Activated CD4-positive, alpha-beta T cell treated with anti-CD3 and anti-CD28 coated beads, Interleukin-2, Interleukin-6, amounts not matched to agents 100 ng/mL and 50 ng/mL, durations not matched to agents 16 hours and 8 hours (primary cell): ENCODE measurements around the gene PAX2.

Experiments used
- DNase-seq: peaks from one replicate; pipeline ENCODE4 v3.0.0-alpha.2; 2020

Gene PAX2

GRCh38 chr10:100760726-100761125, 15.3 kb downstream of the PAX2 start:
- DNase-seq: no peak

GRCh38 chr10:100761191-100761590, 15.8 kb downstream of the PAX2 start:
- no peak for DNase-seq

DNA sequence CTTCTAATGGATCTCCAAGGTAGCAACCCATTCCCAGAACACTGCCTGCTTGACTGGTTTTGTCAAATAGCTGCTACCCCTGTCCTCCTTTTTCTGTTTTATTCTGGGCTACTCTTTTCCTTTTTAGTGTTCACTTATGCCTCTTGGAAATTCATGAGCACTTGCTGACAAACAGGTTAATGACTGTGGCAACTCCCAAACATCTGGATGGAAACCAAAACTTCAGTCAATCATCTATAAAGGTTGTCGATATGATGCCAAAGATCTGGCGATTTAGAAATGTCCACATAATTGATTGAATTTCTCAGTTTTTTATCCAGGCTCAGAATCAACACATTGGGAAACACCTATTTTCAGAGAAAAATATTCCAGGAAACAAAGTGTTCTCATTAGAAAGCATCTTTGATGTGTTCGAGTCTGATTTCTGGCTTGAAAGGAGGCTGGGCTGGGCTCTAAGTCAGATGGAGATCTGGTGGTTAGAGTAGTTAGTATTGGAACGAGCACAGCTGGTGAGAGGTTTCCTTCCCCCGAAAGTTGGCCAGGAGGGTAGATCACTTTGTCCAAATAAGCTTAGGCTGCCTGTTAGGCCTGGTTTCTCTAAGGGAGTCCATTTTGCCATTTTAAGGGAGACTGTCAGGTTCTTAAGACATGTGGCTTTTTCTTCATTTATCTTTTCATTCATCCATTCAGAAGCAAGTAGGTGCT, 17.8 kb downstream of the PAX2 start:
- DNase-seq: no peak

DNA sequence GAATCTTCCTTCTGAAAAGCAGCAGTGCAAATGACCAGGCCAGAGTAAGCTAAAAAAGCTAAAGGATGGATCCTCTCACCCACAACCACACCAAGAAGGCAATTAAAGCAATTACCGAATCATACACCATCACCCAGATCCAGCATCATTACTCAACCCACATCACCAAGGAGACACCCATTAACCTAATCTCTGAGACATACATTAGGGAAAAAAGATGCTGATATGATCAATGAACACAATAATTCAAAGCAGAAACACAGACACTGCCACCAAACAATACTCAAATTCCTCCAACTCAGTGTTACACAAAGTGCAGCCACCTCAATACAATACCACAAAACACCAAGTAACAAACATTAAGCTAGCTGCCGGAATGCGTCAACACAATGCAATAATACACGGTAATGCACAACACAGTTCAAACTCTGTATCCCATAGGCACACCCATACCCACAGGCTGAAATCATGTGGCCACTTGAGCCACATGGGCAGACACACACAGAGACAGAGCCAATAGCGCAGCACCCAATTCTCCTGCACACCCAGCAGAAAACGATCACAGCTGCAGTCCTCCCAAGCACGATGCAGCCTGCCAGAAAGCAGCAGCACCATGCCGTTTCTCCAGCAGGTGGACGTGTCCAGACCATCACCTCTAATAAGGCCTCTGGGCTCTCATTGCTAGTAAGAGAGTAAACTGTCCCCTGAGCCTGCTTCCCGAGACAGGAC, 21.5 kb downstream of the PAX2 start:
- DNase-seq: no peak

DNA sequence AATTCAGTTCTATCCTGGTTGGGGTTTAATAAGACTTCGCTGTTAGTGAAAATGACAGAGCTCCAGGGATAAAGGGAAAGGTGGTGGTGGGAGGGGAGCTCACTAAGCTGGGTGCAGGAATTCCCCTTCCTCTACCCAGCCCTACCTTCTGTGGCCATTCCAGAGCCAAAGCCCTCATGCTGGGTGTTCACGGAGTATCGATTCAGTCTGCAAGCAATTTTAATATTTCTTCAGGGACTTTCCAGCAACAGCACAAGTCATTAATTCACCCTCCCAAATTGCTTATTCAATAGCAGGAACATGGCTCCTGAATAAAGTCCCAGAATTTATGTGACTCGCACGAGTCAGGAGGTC, 22.0 kb downstream of the PAX2 start:
- DNase-seq: no peak

DNA sequence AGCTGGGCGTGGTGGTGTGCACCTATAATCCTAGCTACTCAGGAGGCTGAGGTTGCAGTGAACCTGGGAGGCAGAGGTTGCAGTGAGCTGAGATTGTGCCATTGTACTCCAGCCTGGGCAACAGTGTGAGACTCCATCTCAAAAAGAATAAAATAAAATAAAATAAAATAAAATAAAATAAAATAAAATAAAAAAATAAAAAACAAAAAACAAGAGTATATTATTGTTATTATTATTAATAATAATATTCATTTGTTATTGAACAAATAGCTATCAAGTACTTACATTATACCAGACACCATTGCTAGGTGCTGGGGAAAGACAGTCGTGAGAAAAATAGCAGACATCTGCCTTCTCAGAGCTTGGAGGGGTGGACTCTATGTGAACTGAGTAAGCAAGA, 24.1 kb downstream of the PAX2 start:
- DNase-seq: no peak

DNA sequence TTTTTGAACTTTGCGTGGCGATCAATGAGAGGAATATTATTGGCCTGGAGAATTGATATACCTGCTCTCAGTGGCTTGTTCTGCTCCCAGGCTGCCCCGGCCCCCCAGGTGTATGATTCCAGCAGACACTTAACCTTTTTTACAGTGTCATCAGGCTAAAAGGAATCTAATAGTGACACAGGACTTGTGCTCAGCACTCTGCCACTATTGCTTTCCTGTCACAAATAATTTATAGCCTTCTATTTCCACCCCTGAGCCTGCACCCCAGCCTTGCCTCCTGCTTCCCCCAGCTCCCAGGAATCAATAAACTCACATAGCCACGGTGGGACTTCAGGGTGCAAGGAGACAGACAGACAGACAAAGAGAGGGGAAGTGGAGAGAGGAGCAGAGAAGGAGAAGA, 28.3 kb downstream of the PAX2 start:
- no peak for DNase-seq

GRCh38 chr10:100774223-100774622, 28.8 kb downstream of the PAX2 start:
- no peak for DNase-seq

- no peak for DNase-seq
Measured at GRCh38 chr10:100774876-100775275, 29.5 kb downstream of the PAX2 start.

DNA sequence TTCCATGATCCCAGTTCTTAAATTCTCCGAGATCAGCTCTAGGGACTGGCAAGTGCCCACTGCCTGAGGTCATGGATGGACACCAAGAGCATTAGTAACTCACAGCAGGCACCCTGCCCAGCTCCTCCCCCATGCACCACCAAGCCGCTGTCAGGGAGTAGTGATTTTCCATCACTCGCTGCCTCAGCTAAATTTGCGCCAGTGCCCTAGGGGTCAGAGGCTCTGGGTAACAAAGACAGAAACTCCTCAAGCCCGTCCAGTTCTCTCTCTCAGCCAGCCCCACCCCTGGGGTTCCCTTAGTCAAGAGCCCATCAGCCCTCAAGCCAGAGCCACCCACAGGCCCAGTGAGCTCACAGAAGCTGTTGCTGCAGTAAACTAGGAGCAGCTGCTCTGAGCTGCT, 30.0 kb downstream of the PAX2 start:
- DNase-seq: no peak

GRCh38 chr10:100775871-100776270, 30.5 kb downstream of the PAX2 start:
- DNase-seq: no peak

DNA sequence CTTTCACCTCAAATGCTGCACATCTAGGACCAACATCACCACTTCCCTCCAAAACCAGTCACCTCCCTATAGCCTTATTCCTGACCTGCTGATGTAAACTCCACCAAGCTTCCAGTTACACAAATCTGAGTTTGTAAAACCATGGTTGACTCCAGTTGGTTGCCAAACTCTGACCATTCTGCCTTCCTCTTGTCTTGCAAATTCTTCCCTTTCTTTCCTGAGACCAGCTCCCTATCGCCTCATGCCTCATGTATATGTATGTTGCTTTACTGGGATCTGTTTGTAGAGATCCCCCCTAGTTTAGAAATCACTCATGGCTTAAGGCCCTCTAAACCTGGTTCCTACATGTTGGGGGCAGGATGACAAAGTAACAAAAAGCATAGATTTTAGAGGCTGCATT, 31.3 kb downstream of the PAX2 start:
- no peak for DNase-seq

DNA sequence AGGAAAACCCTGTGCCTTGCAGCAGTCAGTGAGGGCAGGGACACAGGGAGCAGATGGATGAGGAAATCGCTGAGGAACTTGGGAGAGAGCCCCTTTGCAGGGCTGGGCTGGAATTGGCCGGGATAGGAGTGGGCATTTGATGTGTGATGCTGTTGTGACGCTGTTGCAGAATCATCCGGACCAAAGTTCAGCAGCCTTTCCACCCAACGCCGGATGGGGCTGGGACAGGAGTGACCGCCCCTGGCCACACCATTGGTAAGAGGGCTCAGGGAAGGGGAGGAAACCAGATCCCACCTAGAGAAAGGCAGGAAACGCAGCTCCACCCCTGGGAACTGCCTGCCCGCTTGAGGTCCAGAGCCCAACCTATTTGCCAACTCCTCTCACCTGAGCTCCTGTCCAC, 33.9 kb downstream of the PAX2 start:
- no peak for DNase-seq

DNA sequence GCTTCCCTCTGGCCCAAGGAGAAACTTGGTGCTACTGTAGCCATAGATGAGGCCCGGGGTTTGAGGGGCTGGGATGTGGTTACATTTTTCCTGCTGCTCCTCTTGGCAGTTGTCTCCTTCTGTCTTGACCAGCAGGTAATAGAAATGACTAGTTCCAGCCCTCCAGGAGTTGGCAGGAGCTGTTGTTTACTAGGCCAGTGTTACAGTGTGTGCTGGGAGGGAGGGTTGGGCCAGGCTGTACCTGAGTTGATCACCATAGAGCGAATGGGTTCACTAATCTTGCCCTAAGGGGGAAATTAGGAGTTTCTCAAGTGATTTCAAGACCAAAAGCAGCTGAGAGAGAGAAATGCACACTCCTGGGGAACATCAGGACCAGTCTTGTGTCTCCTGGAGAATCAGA, 34.9 kb downstream of the PAX2 start:
- DNase-seq: no peak

- no peak for DNase-seq
Measured at GRCh38 chr10:100781145-100781665, 35.8 kb downstream of the PAX2 start.

- no peak for DNase-seq
Measured at GRCh38 chr10:100782461-100783244, 37.3 kb downstream of the PAX2 start.

GRCh38 chr10:100784126-100784525, 38.7 kb downstream of the PAX2 start:
- no peak for DNase-seq

DNA sequence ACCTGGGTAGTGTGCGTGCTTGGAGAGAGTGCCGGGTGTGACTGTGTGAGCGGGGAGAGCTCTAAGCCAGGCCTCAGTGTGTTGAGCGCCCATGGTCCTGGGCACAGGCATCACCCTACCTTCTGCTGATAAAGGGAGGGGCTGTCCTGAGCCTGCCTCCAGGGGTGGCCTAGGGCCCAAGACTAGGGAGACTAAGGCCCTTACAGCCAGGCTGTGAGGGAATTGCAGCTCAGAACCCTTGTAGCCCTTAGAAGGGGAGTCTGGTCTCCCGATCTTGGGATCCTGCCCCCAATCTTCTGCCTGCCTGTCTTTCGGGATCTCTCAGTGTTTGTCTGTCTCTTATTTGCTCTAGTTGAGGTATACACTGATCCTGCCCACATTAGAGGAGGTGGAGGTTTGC, 41.2 kb downstream of the PAX2 start:
- DNase-seq: no peak

GRCh38 chr10:100788002-100788903, 42.9 kb downstream of the PAX2 start:
- DNase-seq: no peak

- DNase-seq: no peak
Measured at GRCh38 chr10:100790761-100791208, 45.4 kb downstream of the PAX2 start.

GRCh38 chr10:100791369-100792058, 46.1 kb downstream of the PAX2 start:
- DNase-seq: no peak

DNA sequence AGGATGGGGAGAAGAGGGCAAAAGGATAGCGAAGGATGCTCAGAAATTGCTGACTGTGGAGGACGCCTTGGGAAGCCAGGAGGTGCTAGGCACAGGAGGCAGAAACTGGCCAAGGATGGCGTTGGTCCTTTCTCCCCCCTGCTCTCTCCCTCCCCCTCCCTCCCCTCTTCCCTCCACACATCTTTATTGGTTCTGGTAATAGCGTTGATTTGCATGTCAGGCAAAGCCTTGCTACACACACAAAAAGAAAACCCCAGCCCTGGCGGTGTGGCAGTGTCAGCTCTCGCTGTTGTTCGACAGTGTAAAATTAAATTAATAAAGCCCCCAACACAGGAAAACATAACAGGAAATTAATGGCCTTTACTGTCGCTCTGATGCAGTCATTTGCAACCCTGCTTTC, 47.2 kb downstream of the PAX2 start:
- no peak for DNase-seq
